Measurements from ENCODE around the gene ZNF644.

GRCh38 chr1:91038582-91038981 is 16.7 kb upstream of the ZNF644 start:
- TF ChIP-seq, protein P1, sequence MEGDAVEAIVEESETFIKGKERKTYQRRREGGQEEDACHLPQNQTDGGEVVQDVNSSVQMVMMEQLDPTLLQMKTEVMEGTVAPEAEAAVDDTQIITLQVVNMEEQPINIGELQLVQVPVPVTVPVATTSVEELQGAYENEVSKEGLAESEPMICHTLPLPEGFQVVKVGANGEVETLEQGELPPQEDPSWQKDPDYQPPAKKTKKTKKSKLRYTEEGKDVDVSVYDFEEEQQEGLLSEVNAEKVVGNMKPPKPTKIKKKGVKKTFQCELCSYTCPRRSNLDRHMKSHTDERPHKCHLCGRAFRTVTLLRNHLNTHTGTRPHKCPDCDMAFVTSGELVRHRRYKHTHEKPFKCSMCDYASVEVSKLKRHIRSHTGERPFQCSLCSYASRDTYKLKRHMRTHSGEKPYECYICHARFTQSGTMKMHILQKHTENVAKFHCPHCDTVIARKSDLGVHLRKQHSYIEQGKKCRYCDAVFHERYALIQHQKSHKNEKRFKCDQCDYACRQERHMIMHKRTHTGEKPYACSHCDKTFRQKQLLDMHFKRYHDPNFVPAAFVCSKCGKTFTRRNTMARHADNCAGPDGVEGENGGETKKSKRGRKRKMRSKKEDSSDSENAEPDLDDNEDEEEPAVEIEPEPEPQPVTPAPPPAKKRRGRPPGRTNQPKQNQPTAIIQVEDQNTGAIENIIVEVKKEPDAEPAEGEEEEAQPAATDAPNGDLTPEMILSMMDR (IDR thresholded peaks at IDR 0.05) = no peak
- no peak for TF ChIP-seq POLR2A (IDR thresholded peaks at IDR 0.05)

Data from prostate gland (tissue), 2 donors.